ENCODE data around the gene ENDOV. TPM values are rescaled to one million over a fixed set of nuclear protein-coding genes. Genes with fewer than 3 reads are reported as not detected.
"Not testable (repeated sequence)": the region's sequence is repeated elsewhere in the genome, so short reads cannot be mapped to it uniquely, and the experiment has no call there.

The ENDOV gene
- total RNA-seq, 1 donor from 2014 or later = 39.1 TPM

DNA sequence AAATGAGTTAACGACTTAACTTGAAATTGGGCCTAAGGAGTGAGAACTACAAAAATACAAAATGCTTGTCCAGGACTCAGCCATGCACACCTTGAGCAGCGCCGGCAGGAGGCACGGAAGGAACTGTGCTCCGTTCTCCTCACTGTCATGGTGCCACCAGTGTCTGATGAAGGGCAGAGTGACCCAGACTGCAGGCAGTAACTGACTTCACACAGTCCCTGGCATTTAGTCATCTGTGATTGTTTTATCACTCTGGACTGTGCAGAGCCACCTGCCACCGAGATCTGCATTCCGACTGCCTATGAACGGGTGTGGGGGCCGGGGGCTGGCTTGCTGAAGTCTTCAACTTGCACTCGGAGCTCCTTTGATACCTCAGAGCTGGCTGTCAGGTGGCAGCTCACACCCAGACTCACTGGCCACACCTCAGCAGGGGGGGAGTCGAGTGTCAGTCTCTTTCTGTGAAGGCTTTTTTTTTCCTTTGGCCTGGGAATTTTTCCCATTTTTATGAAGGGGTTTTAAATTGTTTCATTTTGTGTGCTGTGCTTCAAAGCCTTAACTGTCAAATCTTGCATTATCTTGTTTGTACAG lies 20.2 kb upstream of the ENDOV start:
- H3K9me3 Mint-ChIP-seq (ENCODE audit: unreplicated experiment) = no peaks in the 10 kb centered on the region
- no peak overlapping the region for H3K27ac Mint-ChIP-seq (ENCODE audit: unreplicated experiment)

DNA sequence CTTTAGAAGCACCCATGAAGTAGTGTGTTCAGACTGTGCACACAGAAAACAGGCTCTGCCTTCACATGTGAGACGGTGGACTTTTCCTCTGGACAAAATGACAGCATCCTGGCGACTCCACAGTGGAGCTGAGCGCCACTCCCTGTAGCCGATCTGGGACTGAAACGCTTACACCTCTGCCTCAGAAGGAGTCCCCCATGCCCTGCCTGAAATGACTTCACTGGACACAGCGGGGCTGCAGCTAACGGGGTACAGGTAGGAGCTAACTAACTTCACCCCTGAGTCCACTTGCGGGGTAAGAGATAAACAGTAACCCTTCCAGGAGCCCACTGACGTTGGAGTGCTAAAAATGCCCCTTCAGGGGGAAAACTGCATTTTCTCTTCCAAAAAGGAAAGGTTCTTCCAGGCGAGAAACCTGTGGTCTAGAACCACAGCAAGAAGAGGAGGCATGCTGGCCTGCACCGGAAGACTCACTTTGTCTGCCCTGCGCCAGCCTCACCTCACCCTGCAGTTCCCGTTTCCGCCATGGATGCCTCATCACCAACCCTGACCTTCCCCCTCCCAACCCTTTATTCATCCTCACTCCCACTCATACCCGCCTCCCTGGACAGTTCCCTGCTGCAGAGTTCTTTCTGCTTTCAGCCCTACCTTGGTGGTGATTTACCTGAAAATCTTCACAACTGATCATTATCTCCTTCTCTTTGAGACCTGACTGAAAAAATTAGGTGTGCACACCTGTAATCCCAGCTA lies 19.4 kb upstream of the ENDOV start:
- Mint-ChIP-seq H3K9me3 (ENCODE audit: unreplicated experiment) (no peaks in the 10 kb centered on the region), H3K27ac (ENCODE audit: unreplicated experiment) (no peak overlapping the region), H3K36me3 (ENCODE audit: unreplicated experiment) (peaks cover 40% of the 10 kb centered on the region), H3K4me1 (ENCODE audit: unreplicated experiment) (peaks cover 4% of the 10 kb centered on the region), H3K27me3 (ENCODE audit: unreplicated experiment) (no peaks in the 10 kb centered on the region), H3K4me3 (ENCODE audit: unreplicated experiment) (no peak overlapping the region)
- TF ChIP-seq, protein P1, sequence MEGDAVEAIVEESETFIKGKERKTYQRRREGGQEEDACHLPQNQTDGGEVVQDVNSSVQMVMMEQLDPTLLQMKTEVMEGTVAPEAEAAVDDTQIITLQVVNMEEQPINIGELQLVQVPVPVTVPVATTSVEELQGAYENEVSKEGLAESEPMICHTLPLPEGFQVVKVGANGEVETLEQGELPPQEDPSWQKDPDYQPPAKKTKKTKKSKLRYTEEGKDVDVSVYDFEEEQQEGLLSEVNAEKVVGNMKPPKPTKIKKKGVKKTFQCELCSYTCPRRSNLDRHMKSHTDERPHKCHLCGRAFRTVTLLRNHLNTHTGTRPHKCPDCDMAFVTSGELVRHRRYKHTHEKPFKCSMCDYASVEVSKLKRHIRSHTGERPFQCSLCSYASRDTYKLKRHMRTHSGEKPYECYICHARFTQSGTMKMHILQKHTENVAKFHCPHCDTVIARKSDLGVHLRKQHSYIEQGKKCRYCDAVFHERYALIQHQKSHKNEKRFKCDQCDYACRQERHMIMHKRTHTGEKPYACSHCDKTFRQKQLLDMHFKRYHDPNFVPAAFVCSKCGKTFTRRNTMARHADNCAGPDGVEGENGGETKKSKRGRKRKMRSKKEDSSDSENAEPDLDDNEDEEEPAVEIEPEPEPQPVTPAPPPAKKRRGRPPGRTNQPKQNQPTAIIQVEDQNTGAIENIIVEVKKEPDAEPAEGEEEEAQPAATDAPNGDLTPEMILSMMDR (IDR thresholded peaks at IDR 0.05) = no peak
- DNase-seq (ENCODE audit: extremely low spot score, unreplicated experiment) = no peak

More for the DNA sequence above, 20.2 kb upstream of the ENDOV start:
- Mint-ChIP-seq H3K4me1 (ENCODE audit: unreplicated experiment) (peaks cover 12% of the 10 kb centered on the region), H3K4me3 (ENCODE audit: unreplicated experiment) (no peak overlapping the region), H3K27me3 (ENCODE audit: unreplicated experiment) (no peaks in the 10 kb centered on the region), H3K36me3 (ENCODE audit: unreplicated experiment) (peaks cover 40% of the 10 kb centered on the region)
- TF ChIP-seq, protein P1 (IDR thresholded peaks at IDR 0.05) = no peak
- DNase-seq (ENCODE audit: extremely low spot score, unreplicated experiment) = no peak

DNA sequence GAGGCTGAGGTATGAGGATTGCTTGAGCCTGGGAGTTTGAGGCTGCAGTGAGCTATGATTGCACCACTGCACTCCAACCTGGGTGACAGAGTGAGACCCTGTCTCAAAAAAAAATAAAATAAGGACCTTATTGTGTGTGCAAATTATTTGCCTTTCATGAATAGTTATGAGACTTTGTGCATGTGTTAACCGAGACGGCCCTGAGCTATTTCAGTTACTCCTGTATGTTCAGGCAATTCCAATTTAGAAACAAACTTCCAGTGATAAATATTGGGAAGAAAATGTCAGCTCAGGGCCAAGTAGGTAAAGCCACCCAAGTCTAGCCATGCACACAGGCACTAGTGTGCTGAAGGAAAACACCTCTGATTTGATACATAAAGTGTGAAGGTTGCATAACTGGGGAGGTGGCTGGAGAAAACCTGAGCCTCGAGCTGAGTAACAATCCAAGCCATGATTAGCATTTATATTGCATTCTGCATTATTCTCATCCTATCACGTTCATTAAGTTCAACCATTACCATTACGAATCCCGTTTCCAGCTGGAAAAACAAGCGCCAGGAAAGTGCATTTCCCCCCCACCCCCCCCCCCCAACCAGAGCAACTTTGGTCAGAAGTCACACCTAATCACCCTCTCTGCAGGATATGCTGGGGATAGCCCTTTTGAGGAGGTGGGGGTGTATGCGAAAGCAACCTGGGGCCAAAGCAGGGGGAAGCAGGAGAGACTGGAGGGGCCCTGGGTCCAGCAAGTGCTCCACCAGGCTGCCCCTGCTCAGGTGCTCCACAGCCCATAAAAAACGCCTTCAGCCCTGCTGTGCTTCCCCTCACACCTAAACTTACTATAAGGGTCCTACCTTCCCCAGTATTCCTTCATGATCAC lies 18.6 kb upstream of the ENDOV start:
- H3K27me3 Mint-ChIP-seq (ENCODE audit: unreplicated experiment) = no peaks in the 10 kb centered on the region
- H3K36me3 Mint-ChIP-seq (ENCODE audit: unreplicated experiment) = peaks cover 37% of the 10 kb centered on the region
- DNase-seq (ENCODE audit: extremely low spot score, unreplicated experiment) = no peak
- H3K4me3 Mint-ChIP-seq (ENCODE audit: unreplicated experiment) = no peak overlapping the region
- H3K9me3 Mint-ChIP-seq (ENCODE audit: unreplicated experiment) = no peaks in the 10 kb centered on the region
- TF ChIP-seq, protein P1 (IDR thresholded peaks at IDR 0.05) = no peak
- H3K4me1 Mint-ChIP-seq (ENCODE audit: unreplicated experiment) = peaks cover 3% of the 10 kb centered on the region
- H3K27ac Mint-ChIP-seq (ENCODE audit: unreplicated experiment) = no peak overlapping the region

DNA sequence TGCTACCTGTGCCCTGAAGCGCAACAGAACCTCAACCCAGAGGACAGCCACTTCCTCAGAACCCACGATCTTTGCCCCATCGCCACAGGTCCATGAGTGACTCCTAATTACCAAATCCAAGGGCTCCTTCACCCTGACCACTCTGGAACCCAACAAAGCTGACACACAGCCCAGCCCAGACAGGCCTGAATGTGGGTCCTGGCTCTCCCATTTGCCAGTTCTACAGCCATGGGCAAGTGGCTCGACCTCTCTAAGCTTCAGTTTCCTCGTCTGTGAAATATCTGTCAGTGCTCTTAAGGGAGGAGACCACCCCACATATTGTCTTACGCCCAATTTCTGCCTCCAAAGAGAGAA lies 18.0 kb upstream of the ENDOV start:
- no peaks in the 10 kb centered on the region for H3K9me3 Mint-ChIP-seq (ENCODE audit: unreplicated experiment)
- no peaks in the 10 kb centered on the region for H3K27me3 Mint-ChIP-seq (ENCODE audit: unreplicated experiment)
- H3K4me1 Mint-ChIP-seq (ENCODE audit: unreplicated experiment) = peaks cover 2% of the 10 kb centered on the region
- no peak overlapping the region for H3K27ac Mint-ChIP-seq (ENCODE audit: unreplicated experiment)
- TF ChIP-seq, protein P1 (IDR thresholded peaks at IDR 0.05) = no peak
- no peak for DNase-seq (ENCODE audit: extremely low spot score, unreplicated experiment)
- peaks cover 33% of the 10 kb centered on the region for H3K36me3 Mint-ChIP-seq (ENCODE audit: unreplicated experiment)
- no peak overlapping the region for H3K4me3 Mint-ChIP-seq (ENCODE audit: unreplicated experiment)

DNA sequence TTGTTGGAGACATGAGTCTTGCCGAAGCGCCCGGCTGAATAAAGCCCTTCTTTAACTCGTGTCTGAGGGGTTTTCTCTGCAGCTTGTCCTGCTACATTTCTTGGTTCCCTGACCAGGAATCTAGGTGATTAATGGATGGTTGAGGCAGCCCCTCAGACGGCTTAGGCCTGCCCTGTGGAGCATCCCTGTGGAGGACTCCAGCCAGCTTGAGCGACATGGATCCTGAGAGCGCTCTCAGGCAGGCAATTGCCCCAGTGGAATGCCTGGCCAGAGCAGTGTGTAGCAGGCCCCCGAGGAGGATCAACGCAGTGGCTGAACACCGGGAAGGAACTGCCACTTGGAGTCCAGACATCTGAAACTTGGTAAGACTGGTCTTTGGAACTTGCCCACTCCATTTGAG lies 17.3 kb upstream of the ENDOV start:
- DNase-seq (ENCODE audit: extremely low spot score, unreplicated experiment) = no peak
- TF ChIP-seq, protein P1 (IDR thresholded peaks at IDR 0.05) = no peak
- peaks cover 2% of the 10 kb centered on the region for H3K4me1 Mint-ChIP-seq (ENCODE audit: unreplicated experiment)
- H3K36me3 Mint-ChIP-seq (ENCODE audit: unreplicated experiment) = peaks cover 30% of the 10 kb centered on the region
- H3K9me3 Mint-ChIP-seq (ENCODE audit: unreplicated experiment) = no peaks in the 10 kb centered on the region
- no peak overlapping the region for H3K4me3 Mint-ChIP-seq (ENCODE audit: unreplicated experiment)
- H3K27ac Mint-ChIP-seq (ENCODE audit: unreplicated experiment) = no peak overlapping the region
- H3K27me3 Mint-ChIP-seq (ENCODE audit: unreplicated experiment) = no peaks in the 10 kb centered on the region

DNA sequence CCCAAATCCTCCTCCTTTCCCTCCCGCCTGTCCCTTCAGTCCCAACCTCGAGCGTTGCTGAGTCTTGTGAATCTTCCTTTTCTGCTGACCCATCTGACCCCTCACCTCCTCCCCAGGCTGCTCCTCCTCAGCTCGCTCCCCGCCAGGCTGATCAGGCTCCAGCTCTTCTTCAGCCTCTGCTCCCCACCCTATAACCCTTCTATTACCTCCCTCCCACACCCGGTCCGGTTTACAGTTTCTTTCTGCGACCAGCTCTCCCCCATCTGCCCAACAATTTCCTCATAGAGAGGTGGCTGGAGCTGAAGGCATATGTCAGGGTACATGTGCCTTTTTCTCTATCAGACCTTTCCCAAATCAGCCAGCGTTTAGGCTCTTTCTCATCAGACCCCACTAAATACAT lies 13.9 kb upstream of the ENDOV start:
- H3K4me1 Mint-ChIP-seq (ENCODE audit: unreplicated experiment); H3K4me3 Mint-ChIP-seq (ENCODE audit: unreplicated experiment); H3K36me3 Mint-ChIP-seq (ENCODE audit: unreplicated experiment); H3K27ac Mint-ChIP-seq (ENCODE audit: unreplicated experiment); DNase-seq (ENCODE audit: extremely low spot score, unreplicated experiment); H3K9me3 Mint-ChIP-seq (ENCODE audit: unreplicated experiment); H3K27me3 Mint-ChIP-seq (ENCODE audit: unreplicated experiment): not testable (repeated sequence)

DNA sequence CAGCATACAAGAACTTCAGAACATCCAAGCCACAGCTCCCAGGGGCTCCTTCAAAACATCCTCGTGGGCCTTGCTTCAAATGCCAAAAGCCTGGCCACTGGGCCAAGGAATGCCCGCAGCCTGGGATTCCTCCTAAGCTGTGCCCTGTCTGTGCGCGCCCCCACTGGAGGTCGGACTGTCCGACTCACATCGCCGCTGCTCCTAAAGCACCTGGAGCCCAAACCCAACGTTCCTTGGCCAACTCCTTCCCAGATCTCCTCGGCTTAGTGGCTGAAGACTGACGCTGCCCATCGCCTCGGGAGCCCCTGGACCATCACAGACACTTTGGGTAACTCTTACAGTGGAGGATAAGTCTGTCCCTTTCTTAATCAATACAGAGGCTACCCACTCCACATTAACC lies 12.9 kb upstream of the ENDOV start:
- H3K27me3 Mint-ChIP-seq (ENCODE audit: unreplicated experiment); H3K4me1 Mint-ChIP-seq (ENCODE audit: unreplicated experiment); H3K36me3 Mint-ChIP-seq (ENCODE audit: unreplicated experiment); H3K4me3 Mint-ChIP-seq (ENCODE audit: unreplicated experiment); H3K9me3 Mint-ChIP-seq (ENCODE audit: unreplicated experiment); H3K27ac Mint-ChIP-seq (ENCODE audit: unreplicated experiment); DNase-seq (ENCODE audit: extremely low spot score, unreplicated experiment): not testable (repeated sequence)

Data from osteocyte (in vitro differentiated cells).